Adrenal gland (tissue), 5 donors: Measurements from ENCODE around the gene BICD1.

Experiments
- CTCF ChIP-seq, 6 experiments: fragments of 450-650 bp in 4 of 6; fragments of 200-600 bp in 2 of 6; sonication (generic) in 1 of 6; IDR thresholded peaks; 1 replicate in 5 of 6; 2 replicates in 1 of 6; pipeline versions ENCODE4 v1.5.1 to v1.8.0; 2016 to 2021; ENCODE audit warnings: antibody characterized with exemption in 6 of 6, mild to moderate bottlenecking in 2 of 6, moderate library complexity in 1 of 6
- POLR2A ChIP-seq, 2 donors: fragments of 450-650 bp; IDR thresholded peaks; one replicate each; pipeline ENCODE4 v1.6.1; 2017; ENCODE audit warnings: antibody characterized with exemption in 2 of 2, mild to moderate bottlenecking in 2 of 2, moderate library complexity in 1 of 2
- donor health status: DM: no; HTN: no; CAD: no.

DNA sequence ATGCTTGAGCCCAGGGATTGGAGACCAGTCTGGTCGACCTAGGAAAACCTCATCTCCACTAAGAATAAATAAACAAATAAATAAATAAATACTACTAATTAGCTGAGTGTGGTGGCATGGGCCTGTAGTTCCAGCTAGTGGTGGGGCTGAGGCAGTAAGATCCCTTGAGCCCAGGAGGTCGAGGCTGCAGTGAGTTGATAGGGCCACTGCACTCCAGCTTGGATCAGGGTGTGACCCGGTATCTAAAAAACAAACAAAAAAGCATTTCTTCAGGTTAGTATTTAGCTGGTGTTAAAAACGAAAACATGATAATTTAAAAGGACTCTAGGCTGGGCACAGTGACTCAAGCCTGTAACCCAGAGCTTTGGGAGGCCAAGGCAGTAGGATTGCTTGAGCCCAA, 291.5 kb downstream of the BICD1 start:
- TF ChIP-seq CTCF (IDR thresholded peaks at IDR 0.05) (no peak), POLR2A (IDR thresholded peaks at IDR 0.05) (no peak)
